ENCODE results near the gene TRHDE.

DNA sequence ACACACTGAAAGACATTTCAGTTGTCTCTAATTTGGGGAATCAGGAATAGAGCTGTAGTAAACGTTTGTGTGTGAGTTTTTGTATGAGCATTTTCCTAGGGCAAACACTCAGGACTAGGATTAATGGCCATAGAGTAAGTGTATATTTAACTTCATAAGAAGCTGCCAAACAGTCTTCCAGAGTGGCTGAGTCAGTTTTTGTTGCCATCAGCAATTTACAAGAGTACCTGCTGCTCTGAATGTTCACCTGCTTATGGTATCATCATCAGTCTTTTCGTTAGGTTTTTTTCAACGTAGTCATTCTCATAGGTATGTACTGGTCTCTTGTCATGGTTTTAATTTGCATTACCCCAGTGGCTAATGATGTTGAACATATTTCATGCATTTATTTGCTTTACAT is 30.6 kb upstream of the TRHDE start:
- TF ChIP-seq, protein P1, sequence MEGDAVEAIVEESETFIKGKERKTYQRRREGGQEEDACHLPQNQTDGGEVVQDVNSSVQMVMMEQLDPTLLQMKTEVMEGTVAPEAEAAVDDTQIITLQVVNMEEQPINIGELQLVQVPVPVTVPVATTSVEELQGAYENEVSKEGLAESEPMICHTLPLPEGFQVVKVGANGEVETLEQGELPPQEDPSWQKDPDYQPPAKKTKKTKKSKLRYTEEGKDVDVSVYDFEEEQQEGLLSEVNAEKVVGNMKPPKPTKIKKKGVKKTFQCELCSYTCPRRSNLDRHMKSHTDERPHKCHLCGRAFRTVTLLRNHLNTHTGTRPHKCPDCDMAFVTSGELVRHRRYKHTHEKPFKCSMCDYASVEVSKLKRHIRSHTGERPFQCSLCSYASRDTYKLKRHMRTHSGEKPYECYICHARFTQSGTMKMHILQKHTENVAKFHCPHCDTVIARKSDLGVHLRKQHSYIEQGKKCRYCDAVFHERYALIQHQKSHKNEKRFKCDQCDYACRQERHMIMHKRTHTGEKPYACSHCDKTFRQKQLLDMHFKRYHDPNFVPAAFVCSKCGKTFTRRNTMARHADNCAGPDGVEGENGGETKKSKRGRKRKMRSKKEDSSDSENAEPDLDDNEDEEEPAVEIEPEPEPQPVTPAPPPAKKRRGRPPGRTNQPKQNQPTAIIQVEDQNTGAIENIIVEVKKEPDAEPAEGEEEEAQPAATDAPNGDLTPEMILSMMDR (IDR thresholded peaks at IDR 0.05), result no peak
- TF ChIP-seq SIN3A (IDR thresholded peaks at IDR 0.05; ENCODE audit: borderline replicate concordance, insufficient read depth, low read depth, low read length), result no peak
- TF ChIP-seq POLR2AphosphoS5 (IDR thresholded peaks at IDR 0.05; ENCODE audit: low read depth, low read length), result no peak

All from Panc1 (cell line).